Endothelial cell of umbilical vein (primary cell): ENCODE data around the gene FRK. TPM values are rescaled to one million over a fixed set of nuclear protein-coding genes. Genes with fewer than 3 reads are reported as not detected.

ENCODE experiments used
- BruUV-seq: library from RNA; stranded (reverse); fragments of 400-500 nt; replicated peaks from 2 replicates; lab custom pipeline; 2021; lab: Mats Ljungman, UMichigan
- CTCF ChIA-PET: fragments of 300-600, 350-600 bp; sonication (Branson Sonifier 250); formaldehyde crosslinking; loops from one replicate; lab custom pipeline; 2021; ENCODE audit warnings: antibody characterized with exemption, inconsistent platforms; lab: Charles Lee
- POLR2A ChIA-PET: fragments of 300-600, 350-600 bp; sonication (Branson Sonifier 250); formaldehyde crosslinking; loops from one replicate; lab custom pipeline; 2021; ENCODE audit warnings: antibody characterized with exemption, inconsistent platforms; lab: Charles Lee
- DNase-seq: peaks from one replicate; pipeline ENCODE4 v3.0.0-alpha.2; 2011; ENCODE audit warnings: low read depth, low spot score
- FAIRE-seq: peaks from 2 replicates; lab custom pipeline; 2011; peaks lifted over from hg19 to GRCh38; lab: Jason Lieb, UNC
- H2AFZ ChIP-seq: 2 replicates; pipeline ENCODE4 v1.6.0; 2012; ENCODE audit warnings: low read depth, low read length, control low read depth, inconsistent platforms
- H3K27ac ChIP-seq: 2 replicates; pipeline ENCODE4 v1.5.1; 2011; ENCODE audit warnings: low read depth, mild to moderate bottlenecking, control low read depth, low read length, moderate library complexity; ENCODE audit not compliant: insufficient read depth
- H3K27me3 ChIP-seq, 2 experiments: 2 replicates each; pipeline versions ENCODE4 v1.6.0 to v1.6.1; 2011; ENCODE audit warnings: low read length in 2 of 2, mixed read lengths in 1 of 2; ENCODE audit not compliant: control insufficient read depth in 2 of 2, insufficient read depth in 2 of 2
- H3K36me3 ChIP-seq, 2 experiments: 2 replicates in 1 of 2; 3 replicates in 1 of 2; pipeline ENCODE4 v1.5.1; 2011; ENCODE audit warnings: low read length in 2 of 2, mild to moderate bottlenecking in 1 of 2, moderate library complexity in 1 of 2; ENCODE audit not compliant: control insufficient read depth in 2 of 2, insufficient read depth in 2 of 2; ENCODE audit errors: extremely low read depth in 1 of 2
- H3K4me1 ChIP-seq: 3 replicates; pipeline ENCODE4 v1.5.1; 2011; ENCODE audit warnings: mild to moderate bottlenecking, low read length; ENCODE audit not compliant: control insufficient read depth, insufficient read depth; ENCODE audit errors: extremely low read depth
- H3K4me2 ChIP-seq: 2 replicates; pipeline ENCODE4 v1.6.1; 2011; ENCODE audit warnings: low read length, control low read depth, mixed read lengths; ENCODE audit not compliant: insufficient read depth
- H3K4me3 ChIP-seq, 3 experiments: fragments of 200-600 bp in 1 of 3; sonication (generic), shearing (Covaris generic) in 1 of 3; replicated peaks in 1 of 3; 2 replicates each; pipeline ENCODE4 v1.5.1; 2011 to 2016; ENCODE audit warnings: control low read depth in 3 of 3, low read length in 3 of 3, mild to moderate bottlenecking in 2 of 3, inconsistent platforms in 1 of 3, low read depth in 1 of 3, moderate library complexity in 1 of 3; ENCODE audit not compliant: insufficient read depth in 1 of 3
- H3K79me2 ChIP-seq: 2 replicates; pipeline ENCODE4 v1.6.0; 2012; ENCODE audit warnings: low read length, inconsistent platforms; ENCODE audit not compliant: control insufficient read depth, insufficient read depth
- H3K9ac ChIP-seq: replicated peaks from 2 replicates; pipeline ENCODE3; 2011; ENCODE audit warnings: low read length, control low read depth; ENCODE audit not compliant: insufficient read depth; ENCODE audit errors: extremely low read depth
- H3K9me1 ChIP-seq: replicated peaks from 3 replicates; pipeline ENCODE4 v1.6.0; 2011; ENCODE audit warnings: mild to moderate bottlenecking, low read length; ENCODE audit not compliant: control insufficient read depth, insufficient read depth; ENCODE audit errors: extremely low read depth
- H3K9me3 ChIP-seq: replicated peaks from 2 replicates; pipeline ENCODE4 v1.5.1; 2012; ENCODE audit warnings: low read length, inconsistent platforms; ENCODE audit not compliant: control insufficient read depth, insufficient read depth
- H4K20me1 ChIP-seq: replicated peaks from 2 replicates; pipeline ENCODE3; 2011; ENCODE audit warnings: mild to moderate bottlenecking, low read length; ENCODE audit not compliant: control insufficient read depth, insufficient read depth; ENCODE audit errors: extremely low read depth
- EZH2 ChIP-seq: IDR thresholded peaks from 2 replicates; pipeline ENCODE4 v1.6.1; 2012; ENCODE audit warnings: borderline replicate concordance, low read depth, mild to moderate bottlenecking, moderate library complexity, low read length, inconsistent platforms; ENCODE audit not compliant: severe bottlenecking
- FOS ChIP-seq: IDR thresholded peaks from 2 replicates; pipeline ENCODE4 v1.6.1; 2011; ENCODE audit warnings: mild to moderate bottlenecking, low read length, moderate library complexity, borderline replicate concordance; ENCODE audit not compliant: insufficient read depth
- GATA2 ChIP-seq: IDR thresholded peaks from 2 replicates; pipeline ENCODE4 v1.7.0; 2011; ENCODE audit warnings: low read depth, mild to moderate bottlenecking, moderate library complexity, mixed read lengths, low read length; ENCODE audit not compliant: insufficient read length, insufficient read depth
- JUN ChIP-seq: IDR thresholded peaks from 2 replicates; pipeline ENCODE4 v1.6.1; 2011; ENCODE audit warnings: borderline replicate concordance, low read depth; ENCODE audit not compliant: insufficient read length, insufficient read depth
- MYC ChIP-seq: IDR thresholded peaks from one replicate; pipeline ENCODE4 v1.6.1; 2011; ENCODE audit warnings: mild to moderate bottlenecking, low read depth, low read length
- POLR2A ChIP-seq: IDR thresholded peaks from 2 replicates; pipeline ENCODE4 v1.6.1; 2012; ENCODE audit warnings: low read depth, mild to moderate bottlenecking, control low read depth, low read length
- POLR2AphosphoS5 ChIP-seq: IDR thresholded peaks from 2 replicates; pipeline ENCODE4 v1.6.1; 2012; ENCODE audit warnings: low read depth, mild to moderate bottlenecking, control low read depth, low read length, moderate library complexity; ENCODE audit not compliant: insufficient read depth
- dilution Hi-C: fragments of 300-500 bp; cut with MboI; formaldehyde crosslinking; loops from one replicate; pipeline ENCODE4 v1.15.0; 2019; ENCODE audit warnings: low sequenced_read_pairs; ENCODE audit not compliant: extremely low pct_ligation_motif_present
- intact Hi-C: fragments of 100-400 bp; cut with micrococcal nuclease; formaldehyde crosslinking; loops from one replicate; pipeline ENCODE4 v1.10.0; 2022
- polyA plus RNA-seq, 4 experiments: library from polyadenylated mRNA; depleted of rRNA in 3 of 4; stranded (reverse) in 3 of 4; unstranded in 1 of 4; fragments of >200 nt; gene quantifications; 2 replicates each; pipeline versions ENCODE4 v1.2.1 to v1.2.3, GENCODE V29; 2011 to 2012; ENCODE audit warnings: missing spikeins in 1 of 4
- total RNA-seq: library from RNA; stranded (reverse); gene quantifications from 2 replicates; pipeline ENCODE4 v1.2.3, GENCODE V29; 2021
- TF ChIP-seq, protein P1 (sequence below): IDR thresholded peaks from 2 replicates; pipeline ENCODE4 v1.6.1; 2011; ENCODE audit not compliant: insufficient read depth, insufficient read length
- TF ChIP-seq, protein P2 (sequence below), 2 donors: IDR thresholded peaks; 1 replicate in 1 of 2; 2 replicates in 1 of 2; pipeline ENCODE4 v1.5.1; 2011; ENCODE audit warnings: low read length in 2 of 2, mild to moderate bottlenecking in 2 of 2, moderate library complexity in 2 of 2, control low read depth in 1 of 2, inconsistent platforms in 1 of 2, low read depth in 1 of 2; ENCODE audit not compliant: insufficient read depth in 1 of 2; ENCODE audit errors: extremely low read depth in 1 of 2

The FRK gene
- total and polyA plus RNA-seq, 2 donors (not counting 3 experiments of a cell fraction or from before 2014, with no cell fraction given) = 0.01 TPM; not detected in 1

DNA sequence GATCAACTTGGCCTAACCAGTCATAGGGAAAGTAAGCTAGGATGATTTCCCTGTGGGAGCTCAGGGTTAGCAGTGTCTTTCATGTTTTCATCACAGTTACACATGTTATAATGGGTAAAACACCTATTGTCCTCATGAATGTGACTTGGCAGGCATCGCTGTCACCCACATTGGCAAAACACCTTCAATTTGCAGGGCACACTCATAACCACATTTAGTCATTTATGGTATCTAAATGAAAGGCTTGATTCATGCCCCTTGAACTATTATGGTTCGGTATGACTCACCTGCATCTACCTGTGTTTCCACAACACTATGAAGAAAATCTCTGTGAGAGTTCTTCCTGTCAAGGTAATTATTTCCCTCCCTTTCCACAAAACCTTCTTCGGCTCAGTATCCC lies 49.2 kb downstream of the FRK start:
- no peak for FAIRE-seq
- Histone ChIP-seq H3K27ac (no peak overlapping the region), H3K4me3 (no peak overlapping the region), H3K27me3 (no peaks in the 10 kb centered on the region), H3K4me1 (peaks cover 11% of the 10 kb centered on the region), H3K79me2 (no peaks in the 10 kb centered on the region), H2AFZ (no peak overlapping the region), H3K9me1 (no peaks in the 10 kb centered on the region), H3K9me3 (no peaks in the 10 kb centered on the region), H3K9ac (no peak overlapping the region), H3K36me3 (no peaks in the 10 kb centered on the region), H3K4me2 (no peak overlapping the region), H4K20me1 (no peaks in the 10 kb centered on the region)
- TF ChIP-seq, protein P1, sequence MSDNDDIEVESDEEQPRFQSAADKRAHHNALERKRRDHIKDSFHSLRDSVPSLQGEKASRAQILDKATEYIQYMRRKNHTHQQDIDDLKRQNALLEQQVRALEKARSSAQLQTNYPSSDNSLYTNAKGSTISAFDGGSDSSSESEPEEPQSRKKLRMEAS = no peak
- TF ChIP-seq, protein P2, sequence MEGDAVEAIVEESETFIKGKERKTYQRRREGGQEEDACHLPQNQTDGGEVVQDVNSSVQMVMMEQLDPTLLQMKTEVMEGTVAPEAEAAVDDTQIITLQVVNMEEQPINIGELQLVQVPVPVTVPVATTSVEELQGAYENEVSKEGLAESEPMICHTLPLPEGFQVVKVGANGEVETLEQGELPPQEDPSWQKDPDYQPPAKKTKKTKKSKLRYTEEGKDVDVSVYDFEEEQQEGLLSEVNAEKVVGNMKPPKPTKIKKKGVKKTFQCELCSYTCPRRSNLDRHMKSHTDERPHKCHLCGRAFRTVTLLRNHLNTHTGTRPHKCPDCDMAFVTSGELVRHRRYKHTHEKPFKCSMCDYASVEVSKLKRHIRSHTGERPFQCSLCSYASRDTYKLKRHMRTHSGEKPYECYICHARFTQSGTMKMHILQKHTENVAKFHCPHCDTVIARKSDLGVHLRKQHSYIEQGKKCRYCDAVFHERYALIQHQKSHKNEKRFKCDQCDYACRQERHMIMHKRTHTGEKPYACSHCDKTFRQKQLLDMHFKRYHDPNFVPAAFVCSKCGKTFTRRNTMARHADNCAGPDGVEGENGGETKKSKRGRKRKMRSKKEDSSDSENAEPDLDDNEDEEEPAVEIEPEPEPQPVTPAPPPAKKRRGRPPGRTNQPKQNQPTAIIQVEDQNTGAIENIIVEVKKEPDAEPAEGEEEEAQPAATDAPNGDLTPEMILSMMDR (IDR thresholded peaks at IDR 0.05; ENCODE audit: extremely low read depth in 1 of 2, insufficient read depth in 1 of 2, low read depth in 1 of 2, low read length in 2 of 2) = no peak
- no peak for TF ChIP-seq FOS
- TF ChIP-seq POLR2A = no peak
- no peak for TF ChIP-seq MYC
- TF ChIP-seq EZH2 = no peak
- no peak for TF ChIP-seq POLR2AphosphoS5
- no peak for TF ChIP-seq JUN
- no peak for TF ChIP-seq GATA2
- no TSS peak for BruUV-seq
- CTCF ChIA-PET = interaction anchor here (0.6 to 4.1 kb wide), 38 partner anchors 8 to 1250 kb away, joined by 3 to 216 read pairs (median 6); partner anchors contain the start of genes FRK and NT5DC1
- no peak for DNase-seq
- dilution Hi-C loops = no loop called here
- intact Hi-C loops = loop anchor here (1.0 to 10.0 kb wide), 2 partner anchors 86 to 173 kb away; no protein-coding TSS in a partner anchor
- POLR2A ChIA-PET = no interaction called here
